ENCODE data around the gene SELL. TPM values are rescaled to one million over a fixed set of nuclear protein-coding genes. Genes with fewer than 3 reads are reported as not detected.
"Not testable (repeated sequence)": the region's sequence is repeated elsewhere in the genome, so short reads cannot be mapped to it uniquely, and the experiment has no call there.

Gene SELL
- total RNA-seq, 1 donor from 2014 or later = 64.9 TPM

- no peak overlapping the region for H3K4me3 Mint-ChIP-seq (ENCODE audit: low read depth)
- peaks cover 58% of the 10 kb centered on the region for H3K4me1 Mint-ChIP-seq (ENCODE audit: low read depth)
- H3K27ac Mint-ChIP-seq = peak overlapping the region; percentile 73
- no peaks in the 10 kb centered on the region for H3K9me3 Mint-ChIP-seq
- no peaks in the 10 kb centered on the region for H3K36me3 Mint-ChIP-seq (ENCODE audit: low read depth)
- H3K27me3 Mint-ChIP-seq (ENCODE audit: low read depth) = no peaks in the 10 kb centered on the region
- no peak for DNase-seq (ENCODE audit: low spot score)
- intact Hi-C loops (cut with micrococcal nuclease) = loop anchor here (1.0 kb wide), 1 partner anchor 13 kb away; no protein-coding TSS in a partner anchor
Measured at GRCh38 chr1:169680377-169681019, 30.9 kb downstream of the SELL start.

GRCh38 chr1:169679692-169680091 lies 31.7 kb downstream of the SELL start:
- H3K36me3 Mint-ChIP-seq (ENCODE audit: low read depth) = no peaks in the 10 kb centered on the region
- peaks cover 59% of the 10 kb centered on the region for H3K4me1 Mint-ChIP-seq (ENCODE audit: low read depth)
- DNase-seq (ENCODE audit: low spot score) = no peak
- no peak overlapping the region for H3K4me3 Mint-ChIP-seq (ENCODE audit: low read depth)
- intact Hi-C loops (cut with micrococcal nuclease) = loop anchor here (1.0 kb wide), 1 partner anchor 14 kb away; no protein-coding TSS in a partner anchor
- H3K9me3 Mint-ChIP-seq = no peaks in the 10 kb centered on the region
- H3K27me3 Mint-ChIP-seq (ENCODE audit: low read depth) = no peaks in the 10 kb centered on the region
- no peak overlapping the region for H3K27ac Mint-ChIP-seq

GRCh38 chr1:169676001-169676400 lies 35.4 kb downstream of the SELL start:
- intact Hi-C loops (cut with micrococcal nuclease) = no loop called here
- H3K4me1 Mint-ChIP-seq (ENCODE audit: low read depth) = peaks cover 46% of the 10 kb centered on the region
- no peak overlapping the region for H3K27ac Mint-ChIP-seq
- H3K27me3 Mint-ChIP-seq (ENCODE audit: low read depth) = no peaks in the 10 kb centered on the region
- H3K9me3 Mint-ChIP-seq = peaks cover 7% of the 10 kb centered on the region
- no peak overlapping the region for H3K4me3 Mint-ChIP-seq (ENCODE audit: low read depth)
- no peak for DNase-seq (ENCODE audit: low spot score)
- H3K36me3 Mint-ChIP-seq (ENCODE audit: low read depth) = no peaks in the 10 kb centered on the region

DNA sequence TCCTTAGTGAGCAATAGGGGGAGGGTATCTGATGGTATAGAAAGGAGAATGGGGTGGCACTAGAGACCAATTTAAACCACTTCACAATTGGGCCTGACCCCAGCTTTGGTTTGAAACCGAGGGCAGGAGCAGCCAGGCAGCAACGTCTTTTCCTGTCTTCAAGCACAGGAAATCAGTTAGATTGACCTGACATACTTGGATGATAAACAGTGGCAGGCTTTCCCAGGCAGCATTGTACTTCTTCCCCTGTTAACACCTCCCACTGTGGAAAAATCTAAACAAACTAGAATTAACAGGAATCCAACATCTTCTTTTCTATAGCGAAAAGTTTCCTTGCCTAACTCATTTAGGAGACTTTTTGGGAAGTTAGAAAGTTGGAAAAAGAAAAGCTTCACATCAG lies 40.6 kb downstream of the SELL start:
- no peak for DNase-seq (ENCODE audit: low spot score)
- no peak overlapping the region for H3K4me3 Mint-ChIP-seq (ENCODE audit: low read depth)
- intact Hi-C loops (cut with micrococcal nuclease) = no loop called here
- H3K27me3 Mint-ChIP-seq (ENCODE audit: low read depth) = no peaks in the 10 kb centered on the region
- peaks cover 7% of the 10 kb centered on the region for H3K9me3 Mint-ChIP-seq
- H3K36me3 Mint-ChIP-seq (ENCODE audit: low read depth) = peaks cover 12% of the 10 kb centered on the region
- peaks cover 33% of the 10 kb centered on the region for H3K4me1 Mint-ChIP-seq (ENCODE audit: low read depth)
- no peak overlapping the region for H3K27ac Mint-ChIP-seq

- Mint-ChIP-seq H3K4me1 (ENCODE audit: low read depth) (peaks cover 29% of the 10 kb centered on the region), H3K36me3 (ENCODE audit: low read depth) (peaks cover 12% of the 10 kb centered on the region)
- H3K9me3 Mint-ChIP-seq; H3K27me3 Mint-ChIP-seq (ENCODE audit: low read depth); H3K27ac Mint-ChIP-seq; intact Hi-C loops (cut with micrococcal nuclease); DNase-seq (ENCODE audit: low spot score); H3K4me3 Mint-ChIP-seq (ENCODE audit: low read depth): not testable (repeated sequence)
Measured at GRCh38 chr1:169670244-169670643, 41.2 kb downstream of the SELL start.

DNA sequence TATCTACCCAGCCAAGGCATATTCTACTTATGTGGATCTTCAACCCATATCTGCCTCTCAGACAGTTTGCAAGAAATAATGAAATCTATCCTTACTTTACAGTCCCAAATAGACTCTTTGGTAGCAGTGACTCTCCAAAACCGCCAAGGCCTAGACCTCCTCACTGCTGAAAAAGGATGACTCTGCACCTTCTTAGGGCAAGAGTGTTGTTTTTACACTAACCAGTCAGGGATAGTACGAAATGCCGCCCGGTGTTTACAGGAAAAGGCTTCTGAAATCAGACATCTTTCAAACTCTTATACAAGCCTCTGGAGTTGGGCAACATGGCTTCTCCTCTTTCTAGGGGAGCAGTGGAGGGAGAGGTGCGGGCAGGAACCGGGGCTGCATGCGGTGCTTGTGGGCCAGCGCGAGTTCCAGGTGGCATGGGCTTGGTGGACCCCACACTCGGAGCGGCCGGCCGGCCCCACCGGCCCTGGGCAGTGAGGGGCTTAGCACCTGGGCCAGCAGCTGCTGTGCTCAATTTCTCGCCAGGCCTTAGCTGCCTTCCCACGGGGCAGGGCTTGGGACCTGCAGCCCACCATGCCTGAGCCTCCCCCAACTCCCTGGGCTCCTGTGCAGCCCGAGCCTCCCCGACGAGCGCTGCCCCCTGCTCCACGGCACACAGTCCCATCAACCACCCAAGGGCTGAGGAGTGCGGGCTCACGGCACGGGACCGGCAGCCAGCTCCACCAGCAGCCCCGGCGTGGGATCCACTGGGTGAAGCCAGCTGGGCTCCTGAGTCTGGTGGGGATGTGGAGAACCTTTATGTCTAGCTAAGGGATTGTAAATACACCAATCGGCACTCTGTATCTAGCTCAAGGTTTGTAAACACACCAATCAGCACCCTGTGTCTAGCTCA lies 43.5 kb downstream of the SELL start:
- Mint-ChIP-seq H3K4me1 (ENCODE audit: low read depth) (peaks cover 31% of the 10 kb centered on the region), H3K4me3 (ENCODE audit: low read depth) (peak overlapping the region; percentile 58), H3K36me3 (ENCODE audit: low read depth) (peaks cover 12% of the 10 kb centered on the region), H3K27ac (peak overlapping the region; percentile 91)
- not testable (repeated sequence) for H3K27me3 Mint-ChIP-seq (ENCODE audit: low read depth); DNase-seq (ENCODE audit: low spot score); H3K9me3 Mint-ChIP-seq
- intact Hi-C loops (cut with micrococcal nuclease) = loop anchor here (1.0 to 2.0 kb wide), 2 partner anchors 24 to 67 kb away; no protein-coding TSS in a partner anchor

DNA sequence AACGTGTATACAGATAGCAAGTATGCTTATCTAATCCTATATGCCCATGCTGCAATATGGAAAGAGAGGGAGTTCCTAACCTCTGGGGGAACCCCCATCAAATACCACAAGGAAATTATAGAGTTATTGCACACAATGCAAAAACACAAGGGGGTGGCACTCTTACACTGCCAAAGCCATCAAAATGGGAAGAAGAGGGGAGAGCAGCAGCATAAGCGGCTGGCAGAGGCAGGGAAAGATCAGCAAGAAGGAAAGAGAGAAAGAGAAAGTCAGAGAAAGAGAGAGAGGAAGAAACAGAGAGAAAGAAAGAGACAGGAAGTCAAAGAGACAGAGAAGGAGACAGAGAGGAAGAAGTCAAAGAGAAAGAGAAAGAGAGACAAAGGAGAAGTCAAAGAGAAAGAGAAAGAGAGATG lies 44.2 kb downstream of the SELL start:
- intact Hi-C loops (cut with micrococcal nuclease) = loop anchor here (1.0 to 2.0 kb wide), 2 partner anchors 25 to 66 kb away; no protein-coding TSS in a partner anchor
- Mint-ChIP-seq H3K27ac (peak overlapping the region; percentile 91), H3K36me3 (ENCODE audit: low read depth) (peaks cover 12% of the 10 kb centered on the region), H3K4me3 (ENCODE audit: low read depth) (peak overlapping the region; percentile 58), H3K4me1 (ENCODE audit: low read depth) (peaks cover 32% of the 10 kb centered on the region)
- not testable (repeated sequence) for DNase-seq (ENCODE audit: low spot score); H3K9me3 Mint-ChIP-seq; H3K27me3 Mint-ChIP-seq (ENCODE audit: low read depth)

- H3K27me3 Mint-ChIP-seq (ENCODE audit: low read depth); H3K9me3 Mint-ChIP-seq; DNase-seq (ENCODE audit: low spot score); intact Hi-C loops (cut with micrococcal nuclease); H3K27ac Mint-ChIP-seq; H3K4me3 Mint-ChIP-seq (ENCODE audit: low read depth): not testable (repeated sequence)
- Mint-ChIP-seq H3K36me3 (ENCODE audit: low read depth) (peaks cover 19% of the 10 kb centered on the region), H3K4me1 (ENCODE audit: low read depth) (peaks cover 40% of the 10 kb centered on the region)
Measured at GRCh38 chr1:169662680-169663079, 48.7 kb downstream of the SELL start.

DNA sequence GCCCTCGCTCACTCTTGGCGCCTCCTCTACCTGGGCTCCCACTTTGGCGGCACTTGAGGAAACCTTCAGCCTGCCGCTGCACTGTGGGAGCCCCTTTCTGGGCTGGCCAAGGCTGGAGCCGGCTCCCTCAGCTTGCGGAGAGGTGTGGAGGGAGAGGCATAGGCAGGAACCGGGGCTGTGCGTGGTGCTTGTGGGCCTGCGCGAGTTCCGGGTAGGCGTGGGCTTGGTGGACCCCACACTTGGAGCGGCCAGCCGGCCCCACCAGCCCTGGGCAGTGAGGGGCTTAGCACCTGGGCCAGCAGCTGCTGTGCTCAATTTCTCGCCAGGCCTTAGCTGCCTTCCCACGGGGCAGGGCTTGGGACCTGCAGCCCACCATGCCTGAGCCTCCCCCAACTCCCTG lies 50.4 kb downstream of the SELL start:
- H3K27ac Mint-ChIP-seq; intact Hi-C loops (cut with micrococcal nuclease); DNase-seq (ENCODE audit: low spot score); H3K4me3 Mint-ChIP-seq (ENCODE audit: low read depth); H3K27me3 Mint-ChIP-seq (ENCODE audit: low read depth): not testable (repeated sequence)
- peaks cover 15% of the 10 kb centered on the region for H3K36me3 Mint-ChIP-seq (ENCODE audit: low read depth)
- H3K9me3 Mint-ChIP-seq = peaks cover 12% of the 10 kb centered on the region
- H3K4me1 Mint-ChIP-seq (ENCODE audit: low read depth) = peaks cover 38% of the 10 kb centered on the region

- Mint-ChIP-seq H3K4me1 (ENCODE audit: low read depth) (peaks cover 48% of the 10 kb centered on the region), H3K36me3 (ENCODE audit: low read depth) (peaks cover 15% of the 10 kb centered on the region), H3K9me3 (peaks cover 12% of the 10 kb centered on the region)
- H3K4me3 Mint-ChIP-seq (ENCODE audit: low read depth); DNase-seq (ENCODE audit: low spot score); H3K27me3 Mint-ChIP-seq (ENCODE audit: low read depth); intact Hi-C loops (cut with micrococcal nuclease); H3K27ac Mint-ChIP-seq: not testable (repeated sequence)
Measured at GRCh38 chr1:169658777-169659176, 52.6 kb downstream of the SELL start.

DNA sequence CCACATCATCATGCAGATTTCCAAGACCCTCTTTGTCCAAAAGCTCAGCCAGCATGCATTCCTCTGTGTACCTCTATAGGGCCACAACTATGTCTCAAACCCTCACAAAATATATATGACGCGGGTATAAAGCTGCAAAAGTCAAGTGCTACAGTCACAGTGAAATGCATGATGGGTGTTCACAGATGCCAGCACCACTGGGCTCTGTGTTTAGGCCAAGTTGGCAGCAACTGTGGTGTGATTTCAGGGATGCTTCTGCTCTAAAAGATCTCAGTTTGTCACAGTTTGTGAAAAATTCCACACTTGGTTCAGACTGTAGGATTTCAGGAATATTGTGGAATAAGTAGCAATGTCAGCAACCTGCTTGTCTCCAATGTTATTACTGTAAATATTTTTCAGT lies 57.5 kb downstream of the SELL start:
- Mint-ChIP-seq H3K4me3 (ENCODE audit: low read depth) (no peak overlapping the region), H3K9me3 (peaks cover 11% of the 10 kb centered on the region), H3K36me3 (ENCODE audit: low read depth) (peaks cover 12% of the 10 kb centered on the region), H3K27ac (no peak overlapping the region), H3K27me3 (ENCODE audit: low read depth) (no peaks in the 10 kb centered on the region), H3K4me1 (ENCODE audit: low read depth) (peaks cover 50% of the 10 kb centered on the region)
- no peak for DNase-seq (ENCODE audit: low spot score)
- intact Hi-C loops (cut with micrococcal nuclease) = no loop called here

DNA sequence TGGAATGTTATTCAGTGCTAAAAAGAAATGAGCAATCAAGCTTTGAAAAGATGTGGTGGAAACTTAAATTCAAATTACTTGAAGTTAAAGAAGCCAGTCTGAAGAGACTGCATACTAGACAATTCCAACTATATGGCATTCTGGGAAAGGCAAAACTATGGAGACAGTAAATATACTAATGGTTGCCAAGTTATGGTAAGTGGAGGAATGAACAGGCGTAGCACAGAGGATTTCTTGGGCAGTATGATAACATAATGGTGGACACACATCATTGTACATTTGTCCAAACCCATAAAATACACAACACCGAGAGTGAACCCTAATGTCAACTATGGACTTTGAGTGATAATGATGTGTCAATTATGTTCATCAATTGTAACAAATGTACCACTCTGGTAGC lies 60.4 kb downstream of the SELL start:
- H3K27ac Mint-ChIP-seq = no peak overlapping the region
- peaks cover 13% of the 10 kb centered on the region for H3K36me3 Mint-ChIP-seq (ENCODE audit: low read depth)
- H3K4me1 Mint-ChIP-seq (ENCODE audit: low read depth) = peaks cover 39% of the 10 kb centered on the region
- intact Hi-C loops (cut with micrococcal nuclease) = no loop called here
- H3K9me3 Mint-ChIP-seq = peaks cover 18% of the 10 kb centered on the region
- no peak overlapping the region for H3K4me3 Mint-ChIP-seq (ENCODE audit: low read depth)
- no peaks in the 10 kb centered on the region for H3K27me3 Mint-ChIP-seq (ENCODE audit: low read depth)
- no peak for DNase-seq (ENCODE audit: low spot score)

DNA sequence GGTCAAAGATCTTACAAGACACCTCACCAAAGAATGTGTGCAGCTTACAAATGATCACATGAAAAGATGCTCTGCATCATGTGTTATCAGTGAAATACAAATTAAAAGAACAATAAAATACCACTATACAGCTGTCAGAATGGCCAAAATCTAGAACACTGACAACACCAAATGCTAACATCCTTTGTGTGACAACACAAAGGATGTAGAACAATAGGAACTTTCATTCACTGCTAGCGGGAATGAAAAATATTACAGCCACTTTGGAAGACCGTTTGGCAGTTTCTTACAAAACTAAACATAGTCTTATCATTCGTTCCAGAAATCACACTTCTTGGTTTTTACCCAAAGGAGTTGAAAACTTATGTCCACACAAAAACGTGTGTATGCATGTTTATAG lies 60.9 kb downstream of the SELL start:
- DNase-seq (ENCODE audit: low spot score) = no peak
- H3K4me1 Mint-ChIP-seq (ENCODE audit: low read depth) = peaks cover 36% of the 10 kb centered on the region
- intact Hi-C loops (cut with micrococcal nuclease) = no loop called here
- H3K27me3 Mint-ChIP-seq (ENCODE audit: low read depth) = no peaks in the 10 kb centered on the region
- H3K27ac Mint-ChIP-seq = no peak overlapping the region
- H3K9me3 Mint-ChIP-seq = peaks cover 18% of the 10 kb centered on the region
- H3K4me3 Mint-ChIP-seq (ENCODE audit: low read depth) = no peak overlapping the region
- H3K36me3 Mint-ChIP-seq (ENCODE audit: low read depth) = peaks cover 13% of the 10 kb centered on the region
